Esophagus muscularis mucosa (tissue), 4 donors: Measurements from ENCODE around the gene COPRS.

ENCODE experiments used
- CTCF ChIP-seq, 3 experiments: fragments of 200-600 bp in 2 of 3; fragments of 450-650 bp in 1 of 3; sonication (generic) in 2 of 3; IDR thresholded peaks; one replicate each; pipeline ENCODE4 v1.5.1; 2017 to 2019; ENCODE audit warnings: antibody characterized with exemption in 3 of 3, mild to moderate bottlenecking in 2 of 3, moderate library complexity in 1 of 3
- EP300 ChIP-seq: sonication (generic); formaldehyde crosslinking; IDR thresholded peaks from one replicate; pipeline ENCODE4 v1.6.1; 2017; ENCODE audit warnings: antibody characterized with exemption
- POLR2A ChIP-seq: fragments of 450-650 bp; IDR thresholded peaks from one replicate; pipeline ENCODE4 v1.6.1; 2017; ENCODE audit warnings: antibody characterized with exemption, moderate library complexity, mild to moderate bottlenecking, low read depth
- POLR2AphosphoS5 ChIP-seq, 2 donors: sonication (generic); formaldehyde crosslinking; IDR thresholded peaks; one replicate each; pipeline ENCODE4 v1.6.1; 2017; ENCODE audit warnings: antibody characterized with exemption in 2 of 2

- TF ChIP-seq POLR2AphosphoS5 (IDR thresholded peaks at IDR 0.05) (no peak), CTCF (IDR thresholded peaks at IDR 0.05) (no peak), POLR2A (no peak), EP300 (no peak)
These were observed 50.5 kb downstream of the COPRS start for GRCh38 chr17:31808521-31809050.
